Muscle of leg (tissue), 11 donors: ENCODE results near the gene PSG6. TPM values are rescaled to one million over a fixed set of nuclear protein-coding genes. Genes with fewer than 3 reads are reported as not detected.
"Not testable (repeated sequence)": the region's sequence is repeated elsewhere in the genome, so short reads cannot be mapped to it uniquely, and the experiment has no call there.

ENCODE experiments used
- DNase-seq: peaks from one replicate; pipeline ENCODE4 v3.0.0; 2013
- H3K27ac ChIP-seq: one replicate; pipeline ENCODE4 v1.5.1; 2013; ENCODE audit warnings: mild to moderate bottlenecking, low read length, control low read depth
- H3K27me3 ChIP-seq: one replicate; pipeline ENCODE4 v1.6.1; 2013; ENCODE audit warnings: low read length; ENCODE audit not compliant: control insufficient read depth, insufficient read depth
- H3K36me3 ChIP-seq: one replicate; pipeline ENCODE4 v1.6.1; 2013; ENCODE audit warnings: low read length; ENCODE audit not compliant: control insufficient read depth, insufficient read depth
- H3K4me1 ChIP-seq: one replicate; pipeline ENCODE4 v1.6.1; 2013; ENCODE audit warnings: low read length; ENCODE audit not compliant: control insufficient read depth, insufficient read depth
- H3K4me3 ChIP-seq: one replicate; pipeline ENCODE4 v1.5.1; 2013; ENCODE audit warnings: low read length, control low read depth
- H3K9me3 ChIP-seq: replicated peaks from 2 replicates; pipeline ENCODE4 v1.6.1; 2013; ENCODE audit warnings: low read depth, low read length; ENCODE audit not compliant: control insufficient read depth
- WGBS: methylation state at CpG from one replicate; pipeline ENCODE4 v1.1.5; 2013; ENCODE audit warnings: missing lambda C conversion rate; ENCODE audit not compliant: insufficient coverage; 5-methylcytosine and 5-hydroxymethylcytosine counted together
- polyA plus RNA-seq, 8 donors: library from polyadenylated mRNA; unstranded; fragments of 120-200 nt; gene quantifications; one replicate each; pipeline versions ENCODE4 v1.2.1 to v1.2.3, GENCODE V29; 2013; ENCODE audit warnings: inconsistent platforms in 1 of 8, low replicate concordance in 1 of 8; ENCODE audit not compliant: insufficient read length in 8 of 8, insufficient read depth in 1 of 8
- total RNA-seq: library from RNA; stranded (reverse); fragments of 120-200 nt; gene quantifications from one replicate; pipeline ENCODE4 v1.2.4, GENCODE V29; 2013

Gene PSG6
- total and polyA plus RNA-seq, 9 donors = 0.12 to 0.53 (median 0.20) TPM; not detected in 5

GRCh38 chr19:42882730-42883129 lies 35.0 kb downstream of the PSG6 start:
- H3K27me3 ChIP-seq, DNase-seq, H3K4me1 ChIP-seq, H3K9me3 ChIP-seq, H3K36me3 ChIP-seq, H3K4me3 ChIP-seq, H3K27ac ChIP-seq: not testable (repeated sequence)
- no CpG with 5 or more reads among the region's 2 CpGs for WGBS

DNA sequence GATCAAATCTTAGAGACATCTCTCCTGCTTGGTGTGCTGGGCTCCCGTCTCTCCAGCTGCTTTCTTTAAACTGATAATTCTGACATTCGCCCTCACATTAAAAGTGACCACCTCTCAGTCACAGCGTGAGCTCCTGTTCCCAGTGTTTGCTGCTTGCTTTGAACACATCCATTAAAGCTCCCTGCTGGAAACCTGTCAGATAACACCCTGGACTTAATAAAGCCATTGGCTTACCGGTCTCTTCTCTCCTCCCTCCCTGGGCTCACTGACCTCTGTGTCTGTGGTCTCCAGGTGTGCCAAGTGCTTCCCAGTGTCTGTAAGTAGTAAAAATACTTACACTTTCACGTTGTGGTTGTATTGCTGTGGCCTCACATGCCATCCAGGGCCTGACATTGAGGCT lies 35.7 kb downstream of the PSG6 start:
- not testable (repeated sequence) for DNase-seq, H3K36me3 ChIP-seq, H3K27ac ChIP-seq, H3K27me3 ChIP-seq, H3K4me3 ChIP-seq, H3K4me1 ChIP-seq, H3K9me3 ChIP-seq
- 56% methylated on average over 3 of the region's 5 CpGs for WGBS

DNA sequence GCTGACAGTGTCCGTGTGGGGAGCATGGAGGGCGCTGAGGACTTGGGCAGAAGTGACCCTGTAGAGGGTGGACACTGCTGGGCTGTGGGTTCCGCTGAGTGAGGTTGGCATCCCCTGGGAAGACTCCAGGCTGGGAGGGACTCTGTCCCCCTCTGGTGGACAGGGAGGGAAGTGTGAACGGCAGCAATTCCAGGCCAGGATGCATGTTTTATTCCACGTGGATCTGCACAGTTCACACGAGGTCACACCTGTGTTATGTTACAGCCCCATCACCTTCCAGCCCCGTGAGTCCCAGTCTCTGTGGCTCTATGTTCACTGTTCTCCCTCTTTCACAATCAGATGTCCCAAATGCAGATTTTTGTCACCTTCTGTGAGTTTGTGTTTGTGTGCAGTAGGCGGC lies 36.4 kb downstream of the PSG6 start:
- not testable (repeated sequence) for H3K9me3 ChIP-seq, DNase-seq, H3K27me3 ChIP-seq, H3K36me3 ChIP-seq, H3K4me1 ChIP-seq, H3K27ac ChIP-seq, H3K4me3 ChIP-seq
- 55% methylated on average over 6 of the region's 8 CpGs for WGBS

DNA sequence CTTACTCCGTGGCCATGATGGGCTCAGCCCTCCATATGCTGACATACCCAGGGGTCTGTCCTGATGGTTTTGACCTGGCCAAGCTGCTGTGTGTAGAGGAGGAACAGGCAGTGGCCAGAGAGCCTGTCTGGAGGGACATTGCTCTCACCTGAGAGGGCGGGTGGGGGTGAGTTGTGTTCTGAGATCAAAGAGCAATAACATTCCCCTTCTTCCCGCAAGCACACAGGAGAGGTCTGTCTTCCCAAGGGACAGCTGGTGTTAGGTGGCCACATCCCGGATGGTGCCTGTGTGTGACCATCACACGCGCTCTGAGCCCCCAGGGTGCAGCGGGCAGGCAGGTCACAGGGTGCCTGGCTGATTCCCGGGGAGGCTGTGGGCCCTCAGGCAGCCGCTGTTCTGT lies 37.1 kb downstream of the PSG6 start:
- H3K36me3 ChIP-seq, H3K27ac ChIP-seq, H3K4me3 ChIP-seq, H3K4me1 ChIP-seq, H3K27me3 ChIP-seq, H3K9me3 ChIP-seq, DNase-seq: not testable (repeated sequence)
- WGBS = 95% methylated on average over 6 of the region's 9 CpGs

DNA sequence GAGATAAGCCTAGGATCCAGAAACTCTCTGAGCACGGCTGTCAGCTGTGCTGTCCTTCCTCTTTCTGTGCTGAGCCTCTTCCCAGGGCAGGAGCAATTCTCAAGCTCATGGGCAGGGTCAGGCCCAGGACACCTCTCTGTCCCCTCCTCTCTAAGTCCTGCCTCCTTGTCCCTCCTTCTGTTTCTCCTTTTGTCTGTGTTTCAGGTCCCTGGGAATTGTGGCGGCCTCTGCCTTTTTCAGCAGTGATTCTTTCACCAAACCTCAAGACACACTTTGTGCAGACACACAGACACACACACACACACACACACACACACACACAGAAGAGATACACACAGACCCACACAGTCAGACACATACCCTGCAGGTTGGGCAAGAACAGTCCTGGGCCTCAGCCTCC lies 38.1 kb downstream of the PSG6 start, which contains the start of gene PSG1:
Gene PSG1 (minus strand): TSS at position 101 of the 400 bp plus-strand sequence. CDS start 132 bp downstream, outside the sequence.
- Histone ChIP-seq H3K27me3 (no peaks in the 10 kb centered on the region), H3K4me3 (no peak within 1 kb of the TSS), H3K4me1 (no peaks in the 10 kb centered on the region), H3K9me3 (no peaks in the 10 kb centered on the region), H3K27ac (no peak within 1 kb of the TSS), H3K36me3 (no peaks in the 10 kb centered on the region)
- WGBS = 63% methylated on average over 2 of the region's 2 CpGs
- DNase-seq = no peak

DNA sequence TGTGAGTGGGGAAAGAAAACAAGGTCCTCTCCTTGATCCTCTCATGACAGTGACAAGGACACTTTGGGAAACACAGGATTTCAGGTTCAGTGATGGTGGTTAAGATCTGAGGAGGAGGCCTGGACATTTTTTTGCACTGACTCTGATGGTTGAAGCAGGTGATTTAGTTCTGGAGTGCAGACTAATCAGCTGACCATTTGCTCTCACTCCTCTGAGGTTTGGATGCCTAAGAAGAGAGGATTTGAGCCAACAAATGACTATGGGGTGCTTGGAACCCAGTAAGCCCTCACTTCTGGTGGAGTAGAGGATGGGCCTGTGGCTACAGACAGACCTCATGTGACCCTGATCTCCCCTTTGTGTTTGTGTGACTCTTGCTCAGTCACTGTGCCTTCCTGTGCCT lies 41.1 kb downstream of the PSG6 start:
- H3K27ac ChIP-seq, H3K9me3 ChIP-seq, H3K27me3 ChIP-seq, H3K4me1 ChIP-seq, H3K36me3 ChIP-seq, DNase-seq, H3K4me3 ChIP-seq: not testable (repeated sequence)

DNA sequence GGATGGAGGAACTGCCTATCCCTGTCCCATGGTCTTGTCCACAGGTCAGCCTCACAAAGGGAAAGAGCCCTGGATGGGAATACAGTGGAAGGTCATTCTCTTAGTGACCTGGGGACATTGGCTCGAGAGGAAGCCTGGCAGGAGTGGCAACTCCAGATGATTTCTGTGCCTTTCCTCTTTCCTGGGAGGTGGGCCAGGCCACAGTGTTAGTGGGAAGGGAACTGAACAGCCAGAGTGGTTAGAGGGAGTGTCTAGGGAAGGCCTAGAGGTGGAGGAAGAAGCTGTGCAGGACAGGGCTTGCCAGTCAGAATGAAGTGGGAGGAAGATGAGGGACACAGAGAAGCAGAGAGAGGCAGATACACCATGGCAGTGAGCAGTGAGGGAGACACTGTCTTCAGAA lies 41.8 kb downstream of the PSG6 start:
- H3K4me1 ChIP-seq, H3K27ac ChIP-seq: not testable (repeated sequence)

GRCh38 chr19:42874901-42875813 lies 42.5 kb downstream of the PSG6 start:
- H3K4me3 ChIP-seq, H3K27ac ChIP-seq, H3K9me3 ChIP-seq, H3K4me1 ChIP-seq, DNase-seq, H3K27me3 ChIP-seq, H3K36me3 ChIP-seq: not testable (repeated sequence)
- whole genome bisulfite sequencing = 100% methylated on average over 1 of the region's 4 CpGs

More for the DNA sequence above, 41.8 kb downstream of the PSG6 start:
- not testable (repeated sequence) for H3K4me3 ChIP-seq, H3K27me3 ChIP-seq, DNase-seq, H3K9me3 ChIP-seq, H3K36me3 ChIP-seq
- 56% methylated on average over 1 of the region's 1 CpG for WGBS

DNA sequence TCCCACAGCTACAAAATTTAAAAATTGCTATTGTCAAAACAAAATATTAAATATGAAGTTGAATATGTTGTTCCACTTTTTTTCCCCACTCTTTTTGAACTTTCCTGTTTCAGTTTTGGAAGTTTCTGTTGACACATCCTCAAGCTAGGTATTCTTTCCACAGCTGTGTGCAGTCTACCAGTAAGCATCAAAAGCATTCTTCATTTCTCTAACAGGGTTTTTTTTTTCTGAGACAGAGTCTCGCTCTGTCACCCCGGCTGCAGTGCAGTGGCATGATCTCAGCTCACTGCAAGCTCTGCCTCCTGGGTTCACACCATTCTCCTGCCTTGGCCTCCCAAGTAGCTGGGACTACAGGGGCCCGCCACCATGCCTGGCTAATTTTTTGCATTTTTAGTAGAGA lies 43.6 kb downstream of the PSG6 start:
- not testable (repeated sequence) for H3K4me3 ChIP-seq, H3K27me3 ChIP-seq, H3K4me1 ChIP-seq, H3K36me3 ChIP-seq, DNase-seq, H3K27ac ChIP-seq, H3K9me3 ChIP-seq
- WGBS = 79% methylated on average over 3 of the region's 3 CpGs

DNA sequence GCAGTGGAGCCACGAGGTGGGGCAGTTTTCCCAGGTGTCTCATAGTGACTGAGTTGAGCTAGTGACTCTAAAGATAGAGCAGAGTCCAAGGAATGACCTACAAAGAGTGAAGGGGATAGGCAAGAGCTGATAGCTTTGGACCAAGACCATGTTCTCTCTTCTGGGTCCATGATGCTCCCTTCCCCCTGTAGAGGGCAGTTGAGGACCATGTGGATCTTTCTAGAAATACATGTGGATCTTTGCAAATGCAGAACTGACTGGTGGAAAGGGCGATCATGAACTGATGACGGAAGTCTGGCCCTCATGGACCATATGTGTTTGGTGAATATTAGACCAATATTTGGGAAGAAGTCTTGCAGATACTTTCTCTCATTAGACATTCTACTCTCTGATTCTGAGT lies 45.1 kb downstream of the PSG6 start:
- Histone ChIP-seq H3K27me3 (no peaks in the 10 kb centered on the region), H3K4me1 (no peaks in the 10 kb centered on the region), H3K36me3 (no peaks in the 10 kb centered on the region), H3K4me3 (no peak overlapping the region), H3K9me3 (no peaks in the 10 kb centered on the region), H3K27ac (no peak overlapping the region)
- no peak for DNase-seq
- whole genome bisulfite sequencing = 0% methylated on average over 1 of the region's 3 CpGs

GRCh38 chr19:42857544-42857867 lies 60.2 kb downstream of the PSG6 start:
- 57% methylated on average over 1 of the region's 5 CpGs for WGBS
- H3K9me3 ChIP-seq = no peaks in the 10 kb centered on the region

More at GRCh38 chr19:42857544-42857867, 60.2 kb downstream of the PSG6 start:
- Histone ChIP-seq H3K36me3 (no peaks in the 10 kb centered on the region), H3K27ac (no peak overlapping the region), H3K4me3 (no peak overlapping the region), H3K4me1 (no peaks in the 10 kb centered on the region), H3K27me3 (no peaks in the 10 kb centered on the region)
- no peak for DNase-seq
